GM19372 (cell line): ENCODE data around the gene TGFBR3.

Source experiments
- ATAC-seq: cut with Tn5 transposase; IDR thresholded peaks from one replicate; pipeline ENCODE4 v1.9.1; 2021; ENCODE audit warnings: mild to moderate bottlenecking, low read depth, moderate library complexity; ENCODE audit not compliant: unreplicated experiment

TGFBR3 gene

DNA sequence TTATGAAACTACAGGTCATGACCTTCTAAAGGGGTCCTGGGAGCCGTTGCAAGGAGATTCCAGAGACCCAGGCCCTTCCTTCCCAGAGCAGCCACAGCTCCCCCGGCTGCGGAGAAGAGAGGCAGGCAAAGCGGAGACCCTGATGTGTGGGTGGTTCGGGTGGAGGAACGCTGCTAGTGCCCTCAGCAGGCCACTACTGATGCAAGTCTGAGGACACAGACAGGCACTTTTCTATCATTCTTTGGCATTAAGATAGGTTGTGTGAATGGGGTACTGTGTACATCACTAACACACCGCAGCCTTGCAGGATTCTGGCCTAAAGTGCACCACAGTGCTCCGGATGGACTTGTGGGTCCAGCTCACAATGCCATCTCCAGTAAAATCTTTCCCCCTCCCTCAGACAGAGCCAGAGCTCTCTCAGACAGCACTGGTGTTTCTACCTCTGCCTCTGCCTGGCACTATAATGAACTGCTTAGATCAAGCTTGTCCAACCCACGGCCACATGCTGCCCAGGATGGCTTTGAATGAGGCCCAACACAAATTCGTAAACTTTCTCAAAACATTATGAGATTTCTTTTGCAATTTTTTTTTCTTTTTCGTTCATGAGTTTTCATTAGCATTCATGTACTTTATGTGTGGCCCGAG, 121.4 kb downstream of the TGFBR3 start:
- ATAC-seq = no peak

DNA sequence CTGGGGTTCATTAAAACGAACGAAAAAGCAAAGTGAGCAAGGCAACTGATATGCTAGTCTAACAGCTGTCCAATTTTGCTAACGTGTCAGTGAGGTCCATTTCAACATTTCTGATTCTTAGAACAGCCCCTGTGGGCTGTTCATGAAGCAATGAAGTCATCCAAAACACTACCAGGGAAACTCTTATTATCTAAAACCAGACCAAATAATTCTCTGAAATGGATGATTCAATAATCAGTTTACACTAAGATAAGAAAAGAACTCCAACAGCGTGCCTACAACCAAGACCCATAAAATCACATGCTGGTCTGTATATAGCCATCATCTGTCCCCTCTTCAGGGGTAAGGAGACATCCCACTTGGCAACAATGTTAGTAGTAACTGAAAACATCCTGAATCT, 122.7 kb downstream of the TGFBR3 start:
- no peak for ATAC-seq

DNA sequence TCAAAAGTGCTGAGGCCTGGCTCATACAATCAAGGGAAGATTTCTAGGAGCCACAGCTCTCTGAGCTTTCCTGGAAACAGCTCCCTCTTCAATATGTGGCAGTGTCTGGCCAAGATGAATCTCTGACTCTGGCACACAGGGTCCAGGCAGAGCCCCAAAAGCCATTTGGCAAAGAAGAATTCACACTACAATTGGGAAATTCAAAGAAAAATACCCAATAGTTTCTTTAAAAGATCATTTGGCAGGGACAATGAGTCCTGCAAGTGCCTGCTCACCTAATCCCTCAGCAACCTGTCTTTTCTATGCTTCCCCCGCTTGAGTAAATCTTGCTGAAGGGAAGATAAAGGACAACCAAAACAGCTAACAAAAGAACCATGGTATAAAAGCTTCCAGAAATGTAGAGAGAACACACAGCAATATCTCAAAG, 124.6 kb downstream of the TGFBR3 start:
- ATAC-seq = no peak

DNA sequence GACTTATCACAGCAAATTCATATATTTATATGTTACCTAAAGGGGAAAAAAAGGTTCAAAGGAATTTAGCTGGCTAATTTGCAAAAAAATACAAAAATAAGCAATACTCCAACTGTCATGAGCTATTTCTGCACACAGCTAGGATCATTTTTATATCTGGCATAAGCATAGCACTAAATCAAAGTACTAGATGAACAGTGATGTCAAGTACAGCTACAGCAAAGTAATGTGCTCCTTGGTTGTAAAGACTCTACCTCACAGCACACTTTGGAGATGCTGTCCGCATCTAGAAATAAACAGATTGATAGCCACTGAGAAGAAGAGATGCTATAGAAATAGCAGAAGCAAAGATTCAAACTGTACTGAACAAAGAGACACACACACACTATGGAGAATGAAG, 125.4 kb downstream of the TGFBR3 start:
- ATAC-seq = no peak

DNA sequence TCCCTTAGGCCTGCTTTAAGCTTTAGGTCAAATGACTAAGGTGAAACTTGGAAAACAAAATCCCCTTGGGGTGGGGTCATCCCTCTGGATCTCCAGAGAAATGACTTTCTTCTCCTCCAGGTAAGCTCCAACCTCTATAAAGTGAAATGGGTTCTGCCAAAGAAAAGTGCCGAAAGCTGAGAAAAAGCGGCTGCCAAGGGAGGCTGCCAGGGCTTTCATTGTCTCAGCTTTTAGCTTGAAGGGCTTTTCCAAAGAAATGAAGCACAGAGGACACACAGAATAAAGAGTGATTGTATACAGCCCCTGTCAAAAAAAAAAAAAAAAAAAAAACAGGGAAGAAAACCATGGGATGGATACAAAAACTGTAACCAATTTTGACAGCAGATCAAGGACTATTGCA, 126.9 kb downstream of the TGFBR3 start:
- ATAC-seq = no peak

DNA sequence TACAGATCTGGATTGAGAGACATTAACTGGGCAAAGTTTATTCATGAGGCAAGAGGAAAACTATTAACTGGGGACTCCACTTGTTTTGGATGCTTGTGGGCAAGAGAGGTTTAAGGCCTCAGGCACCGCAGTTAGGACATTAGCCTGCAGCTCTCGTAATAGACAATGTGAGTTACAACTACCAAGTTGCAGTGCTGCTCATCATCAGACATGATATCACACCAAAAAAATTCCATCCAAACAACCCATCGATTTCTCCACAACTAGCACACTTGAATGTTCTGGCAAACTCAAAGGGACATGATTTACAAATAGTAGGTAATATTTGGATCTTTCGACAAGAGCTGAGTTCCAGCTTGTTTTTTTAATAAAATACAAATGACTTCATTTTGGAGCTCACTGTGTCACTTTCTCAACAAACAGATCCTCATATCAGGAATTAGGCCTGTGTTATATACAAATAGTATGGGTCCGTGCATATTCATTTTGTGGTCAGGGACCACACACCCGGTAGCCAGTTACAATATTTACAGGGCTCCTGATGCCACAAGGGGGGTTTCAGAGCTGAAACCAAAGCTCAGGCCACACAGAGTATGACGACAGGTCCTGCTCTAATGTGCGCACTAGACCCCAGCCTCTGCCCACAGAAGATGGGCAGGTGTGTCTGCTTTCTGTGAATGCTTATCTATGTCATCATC, 128.0 kb downstream of the TGFBR3 start:
- no peak for ATAC-seq

DNA sequence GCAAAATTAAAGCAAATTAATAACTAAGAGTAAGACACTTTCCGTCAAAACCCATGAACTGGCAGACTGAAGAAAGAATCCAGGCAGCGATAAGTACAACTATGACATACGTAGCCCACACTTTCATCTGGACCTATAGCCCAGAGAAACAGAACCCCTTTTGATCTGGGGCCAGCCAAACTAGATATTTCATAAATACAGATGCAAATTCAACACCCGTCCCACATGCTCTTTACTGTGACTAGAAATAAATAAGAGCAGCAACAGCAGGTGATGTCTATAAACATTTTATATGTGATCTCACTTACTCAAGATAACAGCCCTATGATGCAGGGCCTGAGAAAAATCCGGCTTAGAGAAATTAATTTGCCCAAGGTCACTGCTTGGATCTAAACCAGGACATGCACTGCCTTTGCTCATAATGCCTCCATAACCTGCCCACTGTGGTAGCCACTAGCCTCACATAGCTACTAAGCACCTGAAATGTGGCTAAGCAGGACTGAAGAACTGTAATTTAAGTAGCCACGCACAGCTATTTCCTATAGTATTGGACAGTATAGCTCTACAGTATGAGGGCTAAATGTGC, 130.2 kb downstream of the TGFBR3 start:
- no peak for ATAC-seq

DNA sequence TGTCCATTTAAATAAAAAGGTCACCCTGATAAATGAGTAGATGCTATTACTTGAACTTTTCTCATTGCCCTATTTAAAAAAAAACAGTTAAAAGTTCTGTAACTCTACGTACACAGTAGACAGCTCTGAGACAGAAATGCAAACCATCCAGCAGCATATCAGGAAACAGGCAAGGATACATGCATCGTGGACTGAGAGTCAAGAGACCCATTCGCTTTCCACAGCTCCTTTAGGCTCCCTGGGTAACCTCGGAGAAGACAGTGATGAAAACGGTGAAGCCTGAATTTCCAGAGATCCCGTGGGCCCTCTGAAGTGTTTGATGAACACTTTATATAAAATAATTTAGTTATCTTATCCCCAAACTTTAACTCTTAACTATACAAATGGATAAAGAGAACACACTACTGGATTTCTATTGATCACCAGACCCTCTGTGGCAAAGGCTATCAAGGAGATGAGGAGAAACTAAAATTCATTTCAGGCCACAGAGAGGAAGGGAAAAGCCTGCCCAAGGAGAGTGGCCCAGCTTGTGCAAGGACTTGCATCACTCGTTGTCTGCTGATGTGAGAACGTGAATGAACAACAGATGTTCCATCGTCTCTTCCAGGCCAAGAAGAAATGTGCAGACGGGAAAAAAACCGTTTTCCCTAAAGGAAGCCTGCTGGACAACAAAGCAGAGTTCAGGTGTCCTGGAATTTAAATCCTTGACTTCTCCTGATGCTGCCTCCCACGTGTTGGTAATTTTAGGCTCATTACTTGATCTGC, 131.0 kb downstream of the TGFBR3 start:
- ATAC-seq = no peak

DNA sequence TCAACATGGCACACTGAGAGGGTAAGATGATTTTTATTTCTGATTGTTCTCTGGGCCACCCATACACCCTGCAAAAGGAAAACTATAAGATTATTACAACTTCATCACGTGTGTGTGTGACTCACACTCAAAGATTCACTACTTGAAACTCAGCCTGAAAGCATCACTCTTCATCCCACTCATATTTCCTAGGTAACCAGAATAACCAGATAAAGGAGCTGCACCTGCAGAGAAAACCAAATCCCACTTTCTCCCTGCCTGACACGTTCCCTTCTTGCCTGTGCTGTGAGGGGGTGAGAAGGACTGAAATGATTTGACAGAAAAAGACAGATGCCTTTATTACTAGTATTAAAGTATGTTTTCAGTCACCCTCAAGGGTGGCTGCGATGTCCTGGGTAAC, 131.6 kb downstream of the TGFBR3 start:
- ATAC-seq = peak; percentile 43

DNA sequence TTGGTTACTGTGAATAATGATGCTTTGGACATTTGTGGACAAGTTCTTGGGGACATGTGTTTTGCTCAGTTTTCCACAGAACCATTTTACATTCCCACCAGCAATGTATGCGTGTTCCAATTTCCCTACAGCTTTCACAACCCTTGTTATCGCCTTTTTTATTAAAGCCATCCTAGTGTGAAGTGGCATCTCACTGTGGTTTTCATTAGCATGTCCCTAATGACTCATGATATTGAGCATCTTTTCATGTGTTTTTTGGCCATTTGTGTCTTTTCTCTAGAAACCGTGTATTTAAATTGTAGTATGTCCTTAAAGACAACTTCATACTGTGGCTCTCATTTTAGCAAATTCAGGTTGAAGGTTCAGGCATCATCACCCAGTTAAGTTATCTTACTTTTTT, 132.1 kb downstream of the TGFBR3 start:
- no peak for ATAC-seq

DNA sequence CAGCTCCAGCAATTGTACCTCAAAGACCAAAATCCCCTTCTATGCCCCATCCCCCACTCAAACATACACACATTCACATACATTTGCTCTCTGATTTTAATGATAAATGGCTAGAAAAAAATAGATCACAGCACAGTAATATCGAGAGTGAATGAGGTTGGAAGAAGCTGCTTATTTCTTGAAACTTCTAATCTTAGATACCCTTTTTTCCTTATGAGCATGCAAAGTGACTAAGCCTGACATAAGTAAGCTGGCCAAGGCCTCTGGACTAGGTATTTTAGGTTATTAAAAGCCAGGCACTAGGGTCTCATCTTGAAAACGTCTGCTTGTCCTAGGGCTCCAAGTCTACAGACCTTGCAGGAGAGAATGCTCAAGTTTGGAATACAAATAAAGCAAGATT, 133.6 kb downstream of the TGFBR3 start:
- ATAC-seq = peak; percentile 65

DNA sequence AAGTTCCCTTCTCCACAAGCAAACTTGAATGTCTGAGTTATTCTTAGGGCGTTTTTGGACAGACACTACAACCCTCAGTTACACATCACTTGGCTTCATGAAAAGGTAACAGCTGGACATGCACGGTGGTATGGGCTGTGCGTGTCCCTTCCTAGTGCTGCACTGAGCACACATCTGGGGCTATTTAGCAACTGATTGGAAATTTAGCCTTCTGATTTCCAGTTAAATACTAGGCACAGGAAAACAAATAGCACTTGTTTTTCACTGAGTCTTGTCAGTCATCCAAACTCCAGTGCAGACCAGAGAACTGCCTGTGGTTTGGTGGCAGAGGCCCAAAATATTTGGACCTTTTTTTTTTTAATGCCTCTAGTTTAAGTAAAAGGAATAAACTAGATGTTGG, 134.7 kb downstream of the TGFBR3 start:
- ATAC-seq = no peak

DNA sequence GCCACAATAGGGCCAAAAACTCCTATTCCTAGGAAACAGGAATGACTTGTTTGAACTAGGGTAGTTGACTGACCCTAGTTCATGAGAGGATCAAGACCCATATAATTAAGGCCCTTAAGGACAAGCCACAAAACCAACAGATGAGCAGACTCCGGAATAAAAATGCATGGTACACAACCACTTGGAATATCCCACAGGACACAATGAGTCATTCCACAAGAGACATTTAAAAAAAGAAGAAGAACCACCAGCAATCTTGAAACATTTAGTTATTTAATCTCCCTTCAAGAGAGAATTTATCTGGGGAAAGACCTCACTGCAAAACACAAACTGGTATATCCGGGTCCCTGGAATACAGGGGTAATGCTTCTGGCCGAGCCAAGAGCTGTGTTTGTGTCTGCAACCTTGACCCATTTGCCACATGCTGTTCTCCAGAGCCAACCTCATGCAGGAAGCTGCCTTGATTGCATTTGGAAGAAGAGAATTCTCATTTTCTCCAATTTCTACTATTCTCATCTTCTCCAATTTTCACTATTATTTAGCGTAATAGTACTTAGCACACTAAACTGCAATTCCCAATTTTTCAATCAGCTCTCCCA, 135.5 kb downstream of the TGFBR3 start:
- no peak for ATAC-seq

DNA sequence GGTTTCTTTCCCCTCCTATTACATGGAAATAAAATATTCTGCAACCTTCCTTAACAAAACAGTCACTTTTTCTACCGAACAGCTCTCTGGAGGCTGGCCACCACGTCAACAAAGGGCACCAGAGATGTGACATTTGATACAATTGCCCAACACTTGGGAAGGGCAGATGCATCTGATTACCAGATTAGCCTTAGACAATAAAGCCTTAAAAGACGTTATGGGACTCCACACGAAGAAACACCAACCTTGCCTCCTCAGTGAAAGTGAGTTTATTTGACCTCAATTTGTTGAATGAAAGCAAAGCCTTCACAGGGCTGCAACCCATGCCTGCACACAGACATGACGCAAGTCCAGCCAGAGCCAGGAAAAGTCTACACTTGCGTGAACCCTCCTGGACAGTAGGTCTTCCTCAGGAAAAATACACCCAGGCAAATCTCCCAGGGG, 136.1 kb downstream of the TGFBR3 start:
- ATAC-seq = no peak

DNA sequence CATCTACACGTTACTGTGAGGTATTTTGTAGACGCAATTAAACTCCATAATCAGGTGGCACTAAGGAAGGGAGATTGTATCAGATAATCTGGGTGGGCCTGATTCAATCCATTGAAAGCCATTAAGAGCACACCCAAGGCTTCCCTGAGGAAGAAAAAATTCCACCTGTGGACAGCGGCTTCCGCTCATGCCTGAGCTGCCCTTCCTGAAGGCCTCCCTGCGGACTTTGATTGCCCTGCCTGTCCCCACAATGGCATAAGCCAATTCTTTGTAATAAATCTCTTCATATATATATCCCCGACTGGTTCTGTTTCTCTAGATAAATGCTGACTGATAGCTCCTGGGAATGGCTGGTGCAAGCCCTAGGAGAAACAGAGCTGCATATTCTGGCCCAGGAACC, 138.3 kb downstream of the TGFBR3 start:
- no peak for ATAC-seq

DNA sequence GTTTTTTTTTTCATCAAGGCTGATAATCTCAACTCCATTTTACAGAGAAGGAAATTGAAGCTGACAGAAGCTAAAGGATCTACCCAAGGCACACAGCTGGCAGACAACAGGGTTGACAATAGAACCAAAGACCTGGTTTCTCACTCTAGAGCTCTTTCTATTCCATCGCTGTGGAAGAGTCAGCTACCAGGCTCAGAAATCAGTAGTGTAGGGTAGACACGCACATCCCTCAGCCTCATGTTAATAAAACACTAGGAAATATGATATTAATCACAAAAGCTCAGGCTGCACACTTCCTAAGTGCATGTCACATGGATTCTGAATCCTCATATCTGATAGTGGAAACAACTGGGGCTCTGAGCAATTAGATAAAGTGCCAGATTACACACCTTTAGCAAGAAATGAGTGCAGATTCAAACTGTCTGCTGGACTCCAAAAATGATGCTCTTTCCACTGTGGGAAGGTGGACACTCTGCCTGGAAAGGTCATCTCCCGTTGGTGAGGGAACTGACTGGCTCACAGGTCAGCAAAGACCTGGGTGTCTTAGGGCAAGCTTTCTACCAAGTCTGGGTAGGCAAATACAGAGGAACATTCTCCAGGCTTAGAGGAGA, 139.1 kb downstream of the TGFBR3 start:
- no peak for ATAC-seq

DNA sequence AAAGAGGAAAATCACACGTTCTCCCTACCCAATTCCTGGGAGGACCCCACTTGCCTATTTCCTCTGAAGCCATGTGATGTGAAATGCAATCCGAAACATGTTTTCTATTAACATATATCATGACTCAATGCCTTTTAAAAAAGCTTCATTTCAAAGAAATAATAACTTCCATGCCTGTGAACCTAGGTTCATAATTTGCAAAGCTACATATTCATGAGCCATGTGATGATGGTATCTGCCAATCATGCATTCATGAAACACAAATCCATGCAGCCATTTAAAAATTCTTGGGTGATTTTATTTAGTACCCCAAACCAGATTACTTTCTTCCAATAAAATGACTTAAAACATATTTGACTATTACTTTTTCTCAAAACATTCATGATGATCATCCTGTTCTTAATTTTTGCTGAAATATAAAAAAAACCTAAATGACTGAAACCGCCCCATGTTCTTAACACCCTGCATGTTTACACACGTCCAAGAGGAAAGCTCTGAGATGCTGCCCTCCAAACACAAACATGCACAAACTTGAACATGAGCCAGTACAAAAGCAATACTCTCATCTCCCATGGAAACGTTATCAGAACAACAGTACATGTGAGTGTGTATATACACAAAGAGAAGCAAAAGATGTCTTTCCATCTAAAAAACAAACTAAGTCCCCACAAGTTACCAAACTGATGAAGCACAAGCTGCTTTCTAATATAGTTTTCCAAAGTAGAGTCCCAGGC, 140.1 kb downstream of the TGFBR3 start:
- no peak for ATAC-seq

DNA sequence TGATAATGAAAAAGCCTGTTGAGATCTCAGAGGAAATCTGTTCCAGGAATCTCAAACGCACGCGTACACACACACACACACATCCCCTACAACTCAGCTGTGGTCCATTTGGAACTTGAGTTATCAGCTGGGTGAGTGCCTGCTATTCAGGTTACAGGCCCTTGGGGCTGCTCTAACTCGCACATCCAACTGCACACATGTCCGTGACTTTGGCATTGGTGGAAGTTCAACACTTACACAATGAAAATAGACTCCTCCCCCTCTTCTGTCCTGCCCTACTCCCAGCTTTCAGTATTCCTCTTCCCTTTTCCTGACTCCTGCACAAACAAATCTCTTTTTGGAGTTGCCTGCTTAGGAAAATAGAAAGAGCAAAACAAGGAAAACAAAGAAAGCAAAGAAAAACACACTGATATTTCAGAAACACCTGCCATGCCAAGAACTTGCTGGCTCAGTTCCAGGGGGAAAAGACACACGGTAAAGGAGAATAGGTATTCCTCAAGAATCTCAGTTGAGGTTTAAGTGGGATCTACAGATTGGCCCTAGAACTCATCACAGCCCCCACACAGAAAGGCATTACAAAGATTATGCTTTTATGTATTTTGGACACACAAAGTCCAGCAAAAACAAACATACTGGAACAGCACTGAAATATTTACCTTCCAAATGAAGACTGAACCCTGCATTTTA, 140.9 kb downstream of the TGFBR3 start:
- no peak for ATAC-seq

DNA sequence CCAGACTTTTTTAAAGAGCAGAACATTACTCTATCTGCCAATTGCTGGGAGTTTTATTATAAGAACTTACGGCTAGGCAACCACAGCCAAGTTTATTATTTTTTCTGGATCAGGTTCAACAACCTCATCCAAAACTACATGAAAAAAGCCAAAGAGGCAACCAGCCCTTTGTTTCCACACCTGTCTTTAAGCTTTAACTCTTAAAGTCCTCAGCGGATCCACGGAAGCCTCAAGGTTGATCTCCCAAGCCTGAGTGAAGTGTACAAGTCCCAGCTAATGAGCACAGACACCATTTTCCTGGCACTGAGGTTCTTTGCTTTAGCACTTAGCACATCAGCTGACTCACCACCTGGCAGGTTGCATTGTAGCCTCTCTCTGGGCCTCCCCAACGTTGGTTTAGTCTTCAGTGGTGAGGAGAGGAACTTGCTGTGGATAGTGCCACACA, 143.1 kb downstream of the TGFBR3 start:
- ATAC-seq = no peak
